Activated naive CD4-positive, alpha-beta T cell (primary cell): ENCODE measurements around the gene SCLY.

ENCODE experiments used
- DNase-seq, 4 experiments: peaks; one replicate each; lab custom pipeline; 2025; lab: John Stamatoyannopoulos, UW

SCLY gene

GRCh38 chr2:238075397-238075796 is 14.6 kb downstream of the SCLY start:
- DNase-seq = no peak

DNA sequence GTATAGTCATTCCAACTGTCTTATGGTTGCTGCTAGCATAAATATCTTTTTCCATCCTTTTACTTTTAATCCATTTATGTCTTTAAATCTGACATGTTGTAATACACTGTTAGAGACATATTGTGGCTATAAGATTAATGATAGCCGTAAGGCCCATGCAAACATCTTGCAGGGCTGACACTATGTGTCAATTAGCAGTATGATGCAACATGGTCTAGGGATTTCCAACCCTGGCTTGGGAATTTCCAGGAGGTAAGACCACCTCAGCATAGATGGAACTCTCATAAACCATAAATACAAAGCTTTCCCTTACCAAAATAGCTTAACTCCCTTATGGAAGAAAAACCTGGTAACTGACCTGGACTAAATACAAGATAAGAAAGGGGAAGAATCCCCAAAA is 16.5 kb downstream of the SCLY start:
- no peak for DNase-seq

GRCh38 chr2:238079874-238080327 is 19.1 kb downstream of the SCLY start:
- DNase-seq = no peak

- DNase-seq = no peak
These were observed 19.7 kb downstream of the SCLY start for GRCh38 chr2:238080518-238080917.

DNA sequence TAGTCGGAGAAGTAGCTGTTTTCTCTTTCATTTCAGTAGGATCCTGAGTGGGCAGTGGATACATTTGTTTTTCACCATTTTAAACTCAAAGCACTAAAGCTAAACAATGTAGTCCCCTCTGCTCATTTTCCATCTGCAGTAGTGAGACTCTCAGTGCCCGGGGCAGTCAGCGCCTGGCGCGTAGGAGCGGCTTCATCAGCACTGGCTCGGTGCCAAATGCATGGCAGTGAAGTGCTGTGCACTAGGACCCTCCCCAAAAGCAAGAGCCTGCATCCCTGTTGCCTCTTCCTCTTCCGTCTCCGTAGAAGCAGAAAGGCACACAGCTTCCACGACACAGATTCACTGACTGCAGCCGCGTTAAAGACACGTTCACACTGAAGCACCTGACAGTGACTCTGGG is 20.3 kb downstream of the SCLY start:
- DNase-seq = no peak

DNA sequence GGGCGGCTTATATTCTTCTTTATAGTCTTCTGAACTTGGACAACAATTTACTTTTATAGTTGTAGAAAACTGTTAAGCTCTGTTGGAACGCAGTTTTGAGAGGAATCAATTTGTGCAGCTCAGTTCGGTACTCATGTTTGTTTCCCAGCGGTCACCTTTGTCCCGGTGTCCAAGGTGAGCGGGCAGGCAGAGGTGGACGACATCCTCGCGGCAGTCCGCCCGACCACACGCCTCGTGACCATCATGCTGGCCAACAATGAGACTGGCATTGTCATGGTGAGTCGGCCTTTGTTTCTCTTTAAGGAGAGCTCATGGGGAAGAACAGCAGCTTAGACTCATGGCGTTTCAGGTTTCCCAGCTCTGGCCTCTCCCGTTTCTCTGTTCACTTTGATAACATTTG is 20.8 kb downstream of the SCLY start:
- no peak for DNase-seq

- DNase-seq = no peak
These were observed 21.4 kb downstream of the SCLY start for GRCh38 chr2:238082151-238082550.

- no peak for DNase-seq
These were observed 22.0 kb downstream of the SCLY start for GRCh38 chr2:238082827-238083226.

GRCh38 chr2:238083919-238084318 is 23.1 kb downstream of the SCLY start:
- no peak for DNase-seq

- DNase-seq = no peak
These were observed 24.0 kb downstream of the SCLY start for GRCh38 chr2:238084761-238085160.

GRCh38 chr2:238085899-238086298 is 25.1 kb downstream of the SCLY start:
- no peak for DNase-seq

DNA sequence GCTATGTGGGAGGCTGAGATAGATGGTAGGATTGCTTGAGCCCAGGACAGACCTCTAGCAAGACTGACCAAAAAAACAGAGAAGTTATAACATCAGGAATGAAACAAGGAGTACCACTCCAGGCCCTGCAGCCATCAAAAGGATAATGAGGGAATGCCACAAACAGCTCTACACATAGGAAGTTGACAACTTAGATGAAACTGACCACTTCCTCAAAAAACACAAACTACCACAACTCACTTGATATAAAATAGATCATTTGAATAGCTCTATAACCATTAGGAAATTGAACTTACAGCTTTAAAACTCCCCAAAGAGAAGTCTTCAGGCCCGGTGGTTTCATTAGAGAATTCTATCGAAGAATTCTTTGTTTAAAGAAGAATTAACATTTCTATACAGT is 26.4 kb downstream of the SCLY start:
- no peak for DNase-seq

GRCh38 chr2:238090887-238091286 is 30.1 kb downstream of the SCLY start:
- DNase-seq = no peak

DNA sequence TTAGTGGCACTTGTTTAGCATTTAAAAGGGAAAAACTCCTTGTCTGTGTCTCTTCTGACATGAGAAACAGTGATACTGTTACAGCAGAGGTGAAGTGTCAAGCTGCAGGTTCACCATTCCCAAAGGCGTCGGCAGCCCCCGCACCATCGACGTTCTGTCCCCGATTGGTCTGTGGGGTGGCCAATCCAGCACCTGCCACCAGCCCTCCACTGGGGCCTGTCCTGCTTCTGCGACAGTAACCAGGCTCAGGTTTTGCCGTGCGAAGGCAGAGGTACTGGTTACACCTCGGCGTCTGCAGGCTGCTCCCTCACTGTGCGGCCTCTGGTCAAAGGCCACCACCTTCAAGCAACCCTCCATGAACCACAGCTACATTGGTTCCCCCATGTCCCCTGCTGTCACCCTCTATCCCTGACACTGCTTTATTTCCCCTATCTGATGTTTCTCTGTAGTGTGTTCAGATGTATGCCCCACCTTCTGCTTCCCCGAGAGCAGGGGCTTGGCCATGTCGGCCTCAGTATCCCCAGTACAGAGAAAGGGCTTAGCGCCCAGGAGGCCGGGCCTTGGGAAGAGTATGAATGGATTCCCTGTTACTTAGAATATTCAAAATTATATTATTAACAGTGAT is 30.7 kb downstream of the SCLY start:
- no peak for DNase-seq

DNA sequence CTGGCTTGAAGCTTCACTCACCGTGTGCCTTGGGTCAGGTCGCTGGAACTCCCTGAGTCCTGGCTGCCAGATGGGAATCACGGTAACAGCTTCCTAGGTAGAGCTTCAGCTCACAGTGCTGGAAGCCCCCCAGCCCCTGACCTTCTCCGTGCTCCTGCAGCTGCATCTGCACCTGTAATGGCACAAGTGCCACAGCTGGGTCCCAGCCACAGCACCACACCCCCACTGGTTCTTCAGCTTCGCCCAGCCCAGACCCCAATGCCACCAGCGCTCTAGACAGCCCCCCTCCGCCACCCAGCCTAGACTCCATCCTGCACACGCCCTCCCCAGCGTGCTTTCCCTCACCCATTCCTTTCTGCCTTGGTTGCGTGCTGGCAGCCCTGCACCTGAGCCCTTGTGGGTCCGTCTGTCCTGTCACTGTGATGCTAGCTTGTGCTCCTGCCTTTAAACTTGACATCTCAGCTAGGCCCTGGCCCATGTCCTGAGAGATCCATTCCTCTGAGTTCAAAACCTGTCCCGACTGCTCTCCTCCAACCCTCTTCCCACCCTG is 31.8 kb downstream of the SCLY start:
- no peak for DNase-seq

- no peak for DNase-seq
These were observed 32.7 kb downstream of the SCLY start for GRCh38 chr2:238093181-238094140.

GRCh38 chr2:238094438-238095022 is 33.7 kb downstream of the SCLY start:
- DNase-seq = no peak

DNA sequence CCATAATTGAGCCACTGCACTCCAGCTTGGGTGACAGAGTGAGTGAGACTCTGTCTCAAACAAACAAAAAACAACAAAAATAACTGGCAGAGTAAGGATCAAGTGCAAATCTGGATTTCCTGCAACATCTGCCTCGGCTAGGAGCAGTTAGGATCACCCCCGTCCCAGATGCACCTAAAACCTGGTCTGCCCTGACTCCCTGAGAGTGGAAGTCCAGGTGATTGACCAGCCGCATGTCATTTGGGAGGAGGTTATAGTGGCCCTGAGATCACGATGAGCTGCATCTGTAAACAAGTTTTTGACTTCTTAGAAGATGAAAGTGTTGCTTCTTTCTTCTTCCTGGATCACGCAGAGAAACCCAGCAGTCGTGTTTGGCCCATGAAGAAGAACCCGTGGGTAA is 34.3 kb downstream of the SCLY start:
- no peak for DNase-seq

DNA sequence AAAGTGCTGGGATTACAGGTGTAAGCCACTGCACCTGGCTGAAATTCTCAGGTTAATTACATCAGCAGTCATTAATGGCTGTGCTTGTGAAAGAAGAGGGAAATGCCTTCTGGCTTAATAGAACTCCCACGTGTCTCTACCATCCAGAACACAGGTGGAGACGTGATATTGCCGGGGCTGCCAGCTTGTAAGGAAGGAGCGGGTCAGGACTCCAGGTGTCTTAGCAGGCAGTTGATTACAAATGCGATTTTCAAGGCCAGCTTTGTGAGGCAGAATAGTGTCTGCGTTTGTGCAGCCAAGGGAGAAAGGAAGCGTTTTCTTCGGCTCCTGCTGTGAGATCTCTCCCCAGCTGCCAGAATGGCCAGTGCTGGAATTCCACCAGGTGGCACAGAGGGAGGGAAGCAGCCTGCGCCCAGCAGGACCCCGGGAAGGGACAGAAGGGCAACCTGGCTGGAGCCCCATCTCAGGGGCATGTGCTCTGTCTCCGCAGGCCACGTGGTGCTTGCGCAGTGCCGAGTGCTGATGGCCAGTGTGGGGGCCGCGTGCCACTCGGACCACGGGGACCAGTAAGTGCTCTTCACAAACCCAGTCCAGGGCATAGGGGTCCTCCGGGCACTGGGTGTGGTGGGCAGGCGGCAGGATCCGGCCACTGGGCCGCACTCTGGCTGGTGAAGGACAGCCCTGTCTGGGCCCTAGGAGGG is 35.7 kb downstream of the SCLY start:
- DNase-seq = no peak

GRCh38 chr2:238097201-238097987 is 36.6 kb downstream of the SCLY start:
- DNase-seq = no peak
